SK-N-SH (cell line): ENCODE results near the gene SFSWAP. TPM values are rescaled to one million over a fixed set of nuclear protein-coding genes. Genes with fewer than 3 reads are reported as not detected.

ENCODE experiments used
- CTCF ChIA-PET: fragments of 300-600, 350-600 bp; formaldehyde crosslinking; extraction: SDS; loops from one replicate; lab custom pipeline; 2021; lab: Yijun Ruan, JAX
- POLR2A ChIA-PET: fragments of 350-600 bp; sonication (Branson Sonifier 250); formaldehyde crosslinking; extraction: SDS; loops from one replicate; lab custom pipeline; 2020; ENCODE audit warnings: antibody characterized with exemption, inconsistent platforms; lab: Yijun Ruan, JAX
- DNase-seq: peaks from one replicate; pipeline ENCODE4 v3.0.0; 2012
- H2AFZ ChIP-seq: fragments of 200-600 bp; sonication (generic); 2 replicates; pipeline ENCODE4 v1.8.1; 2016; ENCODE audit warnings: antibody characterized with exemption, mild to moderate bottlenecking, low read depth
- H3F3A ChIP-seq: fragments of 200-600 bp; sonication (generic); replicated peaks from 2 replicates; pipeline ENCODE3; 2016; ENCODE audit warnings: antibody characterized with exemption, mild to moderate bottlenecking; ENCODE audit not compliant: insufficient read depth
- H3K27ac ChIP-seq, 2 experiments: fragments of 200-500 bp in 1 of 2; fragments of 200-600 bp in 1 of 2; sonication (Bioruptor generic) in 1 of 2; sonication (generic), shearing (Covaris generic) in 1 of 2; 2 replicates each; pipeline versions ENCODE4 v1.5.1 to v1.6.1; 2014 to 2016; ENCODE audit warnings: low read depth in 2 of 2, inconsistent platforms in 1 of 2, low read length in 1 of 2, mild to moderate bottlenecking in 1 of 2, mixed read lengths in 1 of 2
- H3K27me3 ChIP-seq: fragments of 200-600 bp; sonication (generic), shearing (Covaris generic); 2 replicates; pipeline ENCODE4 v1.6.1; 2016; ENCODE audit warnings: mixed run types; ENCODE audit not compliant: insufficient read depth
- H3K36me3 ChIP-seq, 2 experiments: fragments of 200-500 bp in 1 of 2; fragments of 200-600 bp in 1 of 2; sonication (Bioruptor generic) in 1 of 2; sonication (generic) in 1 of 2; replicated peaks in 1 of 2; 2 replicates each; pipeline versions ENCODE3 to v1.5.1; 2014 to 2016; ENCODE audit warnings: low read length in 1 of 2, mild to moderate bottlenecking in 1 of 2; ENCODE audit not compliant: insufficient read depth in 2 of 2, control insufficient read depth in 1 of 2
- H3K4me1 ChIP-seq, 2 experiments: fragments of 200-500 bp in 1 of 2; fragments of 200-600 bp in 1 of 2; sonication (Bioruptor generic) in 1 of 2; sonication (generic), shearing (Covaris generic) in 1 of 2; 2 replicates each; pipeline versions ENCODE4 v1.5.1 to v1.6.1; 2014 to 2016; ENCODE audit warnings: low read depth in 1 of 2, low read length in 1 of 2, mixed run types in 1 of 2; ENCODE audit not compliant: insufficient read depth in 2 of 2, control insufficient read depth in 1 of 2
- H3K4me2 ChIP-seq: fragments of 200-600 bp; sonication (generic), shearing (Covaris generic); 2 replicates; pipeline ENCODE4 v1.6.1; 2017; ENCODE audit warnings: mixed run types
- H3K4me3 ChIP-seq, 2 experiments: fragments of 200-500 bp in 1 of 2; fragments of 200-600 bp in 1 of 2; sonication (Bioruptor generic) in 1 of 2; sonication (generic), shearing (Covaris generic) in 1 of 2; 2 replicates each; pipeline versions ENCODE4 v1.5.1 to v1.8.1; 2014 to 2016; ENCODE audit warnings: low read depth in 2 of 2, inconsistent platforms in 1 of 2, low read length in 1 of 2, mild to moderate bottlenecking in 1 of 2, mixed read lengths in 1 of 2, moderate library complexity in 1 of 2
- H3K79me2 ChIP-seq: fragments of 200-600 bp; sonication (generic); 2 replicates; pipeline ENCODE4 v1.8.1; 2017; ENCODE audit warnings: mild to moderate bottlenecking; ENCODE audit not compliant: insufficient read depth
- H3K9ac ChIP-seq: fragments of 200-600 bp; sonication (generic); 2 replicates; pipeline ENCODE4 v1.6.1; 2017; ENCODE audit warnings: mixed run types
- H3K9me2 ChIP-seq: fragments of 200-600 bp; sonication (generic); 2 replicates; pipeline ENCODE4 v1.6.1; 2017; ENCODE audit warnings: mixed run types
- H3K9me3 ChIP-seq: fragments of 200-600 bp; sonication (generic); 2 replicates; pipeline ENCODE4 v1.6.1; 2017; ENCODE audit warnings: mixed run types, mild to moderate bottlenecking, moderate library complexity
- H4K20me1 ChIP-seq: fragments of 200-600 bp; sonication (generic); 2 replicates; pipeline ENCODE4 v1.6.1; 2017; ENCODE audit warnings: mild to moderate bottlenecking, mixed run types; ENCODE audit not compliant: insufficient read depth
- EZH2phosphoT487 ChIP-seq: fragments of 200-600 bp; sonication (generic); IDR thresholded peaks from 2 replicates; pipeline ENCODE4 v1.6.1; 2017; ENCODE audit warnings: low read depth, mixed run types, mild to moderate bottlenecking, antibody characterized with exemption, moderate library complexity, borderline replicate concordance
- GABPA ChIP-seq: IDR thresholded peaks from 2 replicates; pipeline ENCODE4 v1.4.0; 2012; ENCODE audit warnings: low read depth, mild to moderate bottlenecking
- JUND ChIP-seq: IDR thresholded peaks from 2 replicates; pipeline ENCODE4 v1.4.0; 2012
- MAX ChIP-seq: IDR thresholded peaks from 2 replicates; pipeline ENCODE4 v1.4.0; 2012; ENCODE audit warnings: low read depth
- NRF1 ChIP-seq: IDR thresholded peaks from 2 replicates; pipeline ENCODE4 v1.6.1; 2012; ENCODE audit warnings: low read depth, mild to moderate bottlenecking, low read length
- PBX3 ChIP-seq: IDR thresholded peaks from 2 replicates; pipeline ENCODE4; 2012
- POLR2AphosphoS5 ChIP-seq: IDR thresholded peaks from 2 replicates; pipeline ENCODE4 v1.6.1; 2012; ENCODE audit warnings: low read depth, low read length
- REST ChIP-seq: IDR thresholded peaks from 2 replicates; pipeline ENCODE4 v1.6.1; 2012; ENCODE audit warnings: mild to moderate bottlenecking, low read depth, low read length, moderate library complexity
- RXRA ChIP-seq: IDR thresholded peaks from 2 replicates; pipeline ENCODE4 v1.4.0; 2012; ENCODE audit warnings: low read depth, mild to moderate bottlenecking, borderline replicate concordance
- SIN3A ChIP-seq: IDR thresholded peaks from 2 replicates; pipeline ENCODE4 v1.6.1; 2012; ENCODE audit warnings: low read depth, mild to moderate bottlenecking, low read length, moderate library complexity, borderline replicate concordance
- TEAD4 ChIP-seq: IDR thresholded peaks from 2 replicates; pipeline ENCODE4 v1.4.0; 2012; ENCODE audit warnings: mild to moderate bottlenecking, borderline replicate concordance; ENCODE audit not compliant: insufficient read depth
- YY1 ChIP-seq: IDR thresholded peaks from 2 replicates; pipeline ENCODE4 v1.4.0; 2012; ENCODE audit warnings: low read depth, mild to moderate bottlenecking
- ZBTB33 ChIP-seq: IDR thresholded peaks from 2 replicates; pipeline ENCODE4 v1.4.0; 2012; ENCODE audit warnings: low read depth, borderline replicate concordance
- WGBS: methylation state at CpG from one replicate; pipeline ENCODE4 v1.1.6; 2017; ENCODE audit warnings: low lambda C conversion rate; 5-methylcytosine and 5-hydroxymethylcytosine counted together
- polyA plus RNA-seq, 3 experiments: library from polyadenylated mRNA; depleted of rRNA; stranded (reverse); fragments of >200 nt; gene quantifications; 2 replicates each; pipeline ENCODE4 v1.2.3, GENCODE V29; 2012

Gene SFSWAP
- polyA plus RNA-seq, 1 of the 3 experiments (the other 2 are of a cell fraction): 27.9 TPM

- no peak overlapping the region for H3K4me2 ChIP-seq
- no peaks in the 10 kb centered on the region for H3K9me3 ChIP-seq
- H3K27ac ChIP-seq: no peak overlapping the region
- WGBS: 87% methylated on average over 12 of the region's 15 CpGs
- H3F3A ChIP-seq: peaks cover under 1% of the 10 kb centered on the region
- H3K9me2 ChIP-seq: no peaks in the 10 kb centered on the region
- H3K36me3 ChIP-seq: peaks cover 9 to 40% of the 10 kb centered on the region in 2 experiments
- TF ChIP-seq GABPA: no peak
- TF ChIP-seq EZH2phosphoT487: no peak
- TF ChIP-seq RXRA: no peak
- no peak for TF ChIP-seq REST
- no peak for TF ChIP-seq ZBTB33
- TF ChIP-seq SIN3A: no peak
- H3K4me3 ChIP-seq: no peak overlapping the region
- H3K27me3 ChIP-seq: no peaks in the 10 kb centered on the region
- DNase-seq: no peak
- H3K4me1 ChIP-seq: no peaks in the 10 kb centered on the region
- H3K9ac ChIP-seq: no peak overlapping the region
- H3K79me2 ChIP-seq: no peaks in the 10 kb centered on the region
- H4K20me1 ChIP-seq: no peaks in the 10 kb centered on the region
- POLR2A ChIA-PET: no interaction called here
- H2AFZ ChIP-seq: no peak overlapping the region
- CTCF ChIA-PET: no interaction called here
These were observed 85.0 kb downstream of the SFSWAP start for GRCh38 chr12:131795690-131796410.

- Histone ChIP-seq H3K9me2 (no peaks in the 10 kb centered on the region), H3K79me2 (no peaks in the 10 kb centered on the region), H3K27me3 (no peaks in the 10 kb centered on the region), H3K4me1 (no peaks in the 10 kb centered on the region), H3K4me2 (no peak overlapping the region), H3K9ac (no peak overlapping the region), H4K20me1 (no peaks in the 10 kb centered on the region), H3K36me3 (peaks cover 7 to 40% of the 10 kb centered on the region in 2 experiments), H2AFZ (no peak overlapping the region), H3F3A (no peaks in the 10 kb centered on the region), H3K4me3 (no peak overlapping the region), H3K27ac (no peak overlapping the region), H3K9me3 (no peaks in the 10 kb centered on the region)
- DNase-seq: no peak
- POLR2A ChIA-PET: no interaction called here
- 100% methylated on average over 6 of the region's 6 CpGs for WGBS
- CTCF ChIA-PET: no interaction called here
- no peak for TF ChIP-seq MAX
- TF ChIP-seq TEAD4: no peak
- no peak for TF ChIP-seq ZBTB33
- no peak for TF ChIP-seq GABPA
- TF ChIP-seq PBX3: no peak
- TF ChIP-seq NRF1: no peak
- no peak for TF ChIP-seq POLR2AphosphoS5
- TF ChIP-seq JUND: no peak
- TF ChIP-seq YY1: no peak
These were observed 85.5 kb downstream of the SFSWAP start for GRCh38 chr12:131796411-131796736.
